Activated T-helper 2 cell treated with anti-CD3 and anti-CD28 coated beads, Interferon-gamma antibody, Interleukin-2, Interleukin-4, amounts not matched to agents 10 μg/mL and 5 μg/mL and 100 μg/mL, durations not matched to agents 14 hours and 24 hours and 36 hours (primary cell): ENCODE data around the gene CARMIL3. TPM values are rescaled to one million over a fixed set of nuclear protein-coding genes. Genes with fewer than 3 reads are reported as not detected.

ENCODE experiments used
- DNase-seq: peaks from one replicate; pipeline ENCODE4 v3.0.0; 2021; ENCODE audit warnings: low spot score
- H3K27ac Mint-ChIP-seq: one replicate; pipeline ENCODE4 v1.8.0; 2021; ENCODE audit warnings: mixed read lengths
- H3K27me3 Mint-ChIP-seq: one replicate; pipeline ENCODE4 v1.8.0; 2021; ENCODE audit warnings: low read depth, mixed read lengths
- H3K36me3 Mint-ChIP-seq: one replicate; pipeline ENCODE4 v1.8.0; 2021; ENCODE audit warnings: low read depth, mixed read lengths
- H3K4me1 Mint-ChIP-seq: one replicate; pipeline ENCODE4 v1.8.0; 2021; ENCODE audit warnings: low read depth, mixed read lengths
- H3K4me3 Mint-ChIP-seq: one replicate; pipeline ENCODE4 v1.8.0; 2021; ENCODE audit warnings: low read depth, mild to moderate bottlenecking, moderate library complexity, mixed read lengths
- H3K9me3 Mint-ChIP-seq: one replicate; pipeline ENCODE4 v1.8.0; 2021; ENCODE audit warnings: mixed read lengths
- intact Hi-C: fragments of 100-400 bp; cut with micrococcal nuclease; formaldehyde crosslinking; loops from one replicate; pipeline ENCODE4 v1.15.1; 2023
- total RNA-seq: library from RNA; stranded (reverse); gene quantifications from 2 replicates; pipeline ENCODE4 v1.2.3, GENCODE V29; 2022

The CARMIL3 gene
- total RNA-seq, 1 donor from 2014 or later = 1.3 TPM

DNA sequence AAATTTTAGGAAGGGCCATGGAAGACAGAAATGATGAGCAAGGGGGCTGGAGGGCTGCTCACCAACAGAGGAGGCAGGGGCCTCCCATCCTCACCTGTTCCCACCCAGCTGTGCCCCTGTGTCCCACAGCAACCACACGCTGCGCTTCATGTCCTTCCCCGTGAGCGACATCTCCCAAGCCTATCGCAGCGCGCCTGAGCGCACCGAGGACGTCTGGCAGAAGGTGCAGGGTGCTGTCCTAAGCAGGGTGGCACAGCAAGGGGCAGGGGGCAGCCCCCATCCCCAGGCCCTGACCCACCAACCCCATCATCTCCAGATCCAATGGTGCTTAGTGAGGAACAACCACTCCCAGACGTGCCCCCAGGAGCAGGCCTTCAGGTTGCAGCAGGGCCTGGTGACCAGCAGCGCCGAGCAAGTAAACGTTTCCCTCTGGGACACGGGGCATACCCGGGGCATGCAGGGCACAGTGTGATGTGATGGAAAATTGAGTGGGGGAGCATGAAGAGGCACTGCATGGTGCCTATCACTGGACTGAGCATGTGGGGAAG is 8.1 kb downstream of the CARMIL3 start:
- intact Hi-C loops = loop anchor here (5.0 kb wide), 1 partner anchor 102 kb away; the partner anchor contains the start of gene IRF9
- H3K9me3 Mint-ChIP-seq = no peaks in the 10 kb centered on the region
- H3K36me3 Mint-ChIP-seq = no peaks in the 10 kb centered on the region
- DNase-seq = no peak
- H3K27me3 Mint-ChIP-seq = no peaks in the 10 kb centered on the region
- H3K4me1 Mint-ChIP-seq = no peaks in the 10 kb centered on the region
- H3K27ac Mint-ChIP-seq = no peak overlapping the region
- no peak overlapping the region for H3K4me3 Mint-ChIP-seq

- intact Hi-C loops = no loop called here
- Mint-ChIP-seq H3K27me3 (no peaks in the 10 kb centered on the region), H3K27ac (no peak overlapping the region), H3K4me1 (no peaks in the 10 kb centered on the region), H3K4me3 (no peak overlapping the region), H3K9me3 (no peaks in the 10 kb centered on the region), H3K36me3 (no peaks in the 10 kb centered on the region)
- DNase-seq = no peak
Measured at GRCh38 chr14:24060443-24060842, 8.6 kb downstream of the CARMIL3 start.

DNA sequence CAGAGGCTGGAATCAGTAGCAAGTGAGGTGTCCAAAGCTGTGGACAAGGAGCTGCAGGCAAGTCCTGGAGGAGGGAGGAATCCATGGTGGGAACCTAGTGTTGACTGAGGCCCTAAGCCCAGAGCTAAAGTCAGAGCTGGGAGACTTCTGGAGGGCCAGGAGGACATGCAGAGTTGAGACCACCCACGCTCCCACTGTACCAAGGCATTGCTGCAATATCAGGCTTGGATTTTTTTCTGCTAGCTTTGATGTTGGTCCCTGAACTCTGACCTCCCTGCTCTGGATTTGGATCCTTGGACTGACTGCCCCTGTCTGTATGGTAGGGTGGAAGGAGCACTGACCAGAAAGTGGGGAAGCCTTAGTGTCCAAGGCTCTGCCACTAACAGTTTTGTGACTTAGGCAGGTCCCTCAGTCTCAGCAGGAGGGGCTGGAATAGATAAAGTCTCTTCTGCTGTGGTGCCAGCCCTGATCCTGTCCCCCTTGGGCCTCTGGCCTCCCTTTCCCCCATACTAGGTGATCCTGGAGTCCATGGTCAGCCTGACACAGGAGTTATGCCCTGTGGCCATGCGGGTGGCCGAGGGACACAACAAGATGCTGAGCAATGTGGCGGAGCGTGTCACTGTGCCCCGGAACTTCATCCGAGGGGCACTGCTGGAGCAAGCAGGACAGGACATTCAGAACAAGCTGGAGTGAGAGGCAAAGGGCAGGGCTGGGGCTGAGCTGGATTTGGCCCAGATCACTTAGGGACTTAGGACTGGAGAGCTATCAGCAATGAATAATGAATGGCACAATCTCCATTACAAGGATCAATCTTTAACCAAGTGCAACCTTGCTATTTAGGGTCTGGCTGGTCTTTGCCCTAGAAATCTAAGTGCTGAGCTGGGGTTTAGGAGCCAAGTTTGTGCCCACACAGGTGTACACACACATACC is 9.4 kb downstream of the CARMIL3 start:
- Mint-ChIP-seq H3K9me3 (no peaks in the 10 kb centered on the region), H3K36me3 (no peaks in the 10 kb centered on the region), H3K4me3 (no peak overlapping the region), H3K27ac (no peak overlapping the region), H3K4me1 (no peaks in the 10 kb centered on the region), H3K27me3 (no peaks in the 10 kb centered on the region)
- DNase-seq = no peak
- intact Hi-C loops = no loop called here

GRCh38 chr14:24062216-24062980 is 10.6 kb downstream of the CARMIL3 start:
- H3K4me3 Mint-ChIP-seq = no peak overlapping the region
- no peak overlapping the region for H3K27ac Mint-ChIP-seq
- H3K36me3 Mint-ChIP-seq = no peaks in the 10 kb centered on the region
- no peak for DNase-seq
- H3K9me3 Mint-ChIP-seq = no peaks in the 10 kb centered on the region
- intact Hi-C loops = no loop called here
- no peaks in the 10 kb centered on the region for H3K4me1 Mint-ChIP-seq
- H3K27me3 Mint-ChIP-seq = no peaks in the 10 kb centered on the region

GRCh38 chr14:24063263-24063836 is 11.5 kb downstream of the CARMIL3 start:
- no peak overlapping the region for H3K4me3 Mint-ChIP-seq
- no peaks in the 10 kb centered on the region for H3K27me3 Mint-ChIP-seq
- intact Hi-C loops = no loop called here
- H3K9me3 Mint-ChIP-seq = no peaks in the 10 kb centered on the region
- DNase-seq = no peak
- H3K27ac Mint-ChIP-seq = no peak overlapping the region
- no peaks in the 10 kb centered on the region for H3K36me3 Mint-ChIP-seq
- H3K4me1 Mint-ChIP-seq = no peaks in the 10 kb centered on the region

- no peaks in the 10 kb centered on the region for H3K9me3 Mint-ChIP-seq
- DNase-seq = no peak
- H3K4me1 Mint-ChIP-seq = no peaks in the 10 kb centered on the region
- intact Hi-C loops = no loop called here
- H3K27me3 Mint-ChIP-seq = no peaks in the 10 kb centered on the region
- no peak overlapping the region for H3K4me3 Mint-ChIP-seq
- no peaks in the 10 kb centered on the region for H3K36me3 Mint-ChIP-seq
- H3K27ac Mint-ChIP-seq = no peak overlapping the region
Measured at GRCh38 chr14:24064091-24064795, 12.4 kb downstream of the CARMIL3 start.

- Mint-ChIP-seq H3K9me3 (no peaks in the 10 kb centered on the region), H3K27ac (no peak overlapping the region), H3K36me3 (no peaks in the 10 kb centered on the region), H3K27me3 (no peaks in the 10 kb centered on the region), H3K4me1 (no peaks in the 10 kb centered on the region), H3K4me3 (no peak overlapping the region)
- no peak for DNase-seq
- intact Hi-C loops = no loop called here
Measured at GRCh38 chr14:24064856-24065255, 13.0 kb downstream of the CARMIL3 start.

DNA sequence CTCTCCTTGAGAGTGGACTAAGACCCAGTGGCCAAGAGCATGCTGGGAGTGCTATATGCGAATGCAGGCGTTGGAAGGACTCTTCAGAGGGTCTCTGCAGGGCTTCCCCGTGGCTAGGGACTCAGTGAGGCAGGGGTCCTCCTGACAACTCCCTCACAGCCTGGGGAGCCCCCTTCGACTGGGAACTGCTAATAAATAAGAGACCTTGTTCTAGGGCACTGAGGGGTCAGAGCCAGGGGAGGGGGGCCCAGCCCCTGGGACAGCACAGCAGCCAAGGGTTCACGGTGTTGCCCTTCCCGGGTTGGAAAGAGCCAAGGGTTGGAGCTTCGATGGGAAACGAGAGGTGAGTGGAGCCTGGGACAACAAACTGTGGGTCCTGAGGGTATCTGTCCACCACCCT is 13.6 kb downstream of the CARMIL3 start:
- no peak for DNase-seq
- H3K4me1 Mint-ChIP-seq = no peaks in the 10 kb centered on the region
- intact Hi-C loops = no loop called here
- H3K9me3 Mint-ChIP-seq = no peaks in the 10 kb centered on the region
- H3K4me3 Mint-ChIP-seq = no peak overlapping the region
- peaks cover 3% of the 10 kb centered on the region for H3K27me3 Mint-ChIP-seq
- no peaks in the 10 kb centered on the region for H3K36me3 Mint-ChIP-seq
- no peak overlapping the region for H3K27ac Mint-ChIP-seq

- Mint-ChIP-seq H3K4me1 (peaks cover 7% of the 10 kb centered on the region), H3K4me3 (no peak overlapping the region), H3K9me3 (no peaks in the 10 kb centered on the region)
Measured at GRCh38 chr14:24066496-24067132, 14.8 kb downstream of the CARMIL3 start.

DNA sequence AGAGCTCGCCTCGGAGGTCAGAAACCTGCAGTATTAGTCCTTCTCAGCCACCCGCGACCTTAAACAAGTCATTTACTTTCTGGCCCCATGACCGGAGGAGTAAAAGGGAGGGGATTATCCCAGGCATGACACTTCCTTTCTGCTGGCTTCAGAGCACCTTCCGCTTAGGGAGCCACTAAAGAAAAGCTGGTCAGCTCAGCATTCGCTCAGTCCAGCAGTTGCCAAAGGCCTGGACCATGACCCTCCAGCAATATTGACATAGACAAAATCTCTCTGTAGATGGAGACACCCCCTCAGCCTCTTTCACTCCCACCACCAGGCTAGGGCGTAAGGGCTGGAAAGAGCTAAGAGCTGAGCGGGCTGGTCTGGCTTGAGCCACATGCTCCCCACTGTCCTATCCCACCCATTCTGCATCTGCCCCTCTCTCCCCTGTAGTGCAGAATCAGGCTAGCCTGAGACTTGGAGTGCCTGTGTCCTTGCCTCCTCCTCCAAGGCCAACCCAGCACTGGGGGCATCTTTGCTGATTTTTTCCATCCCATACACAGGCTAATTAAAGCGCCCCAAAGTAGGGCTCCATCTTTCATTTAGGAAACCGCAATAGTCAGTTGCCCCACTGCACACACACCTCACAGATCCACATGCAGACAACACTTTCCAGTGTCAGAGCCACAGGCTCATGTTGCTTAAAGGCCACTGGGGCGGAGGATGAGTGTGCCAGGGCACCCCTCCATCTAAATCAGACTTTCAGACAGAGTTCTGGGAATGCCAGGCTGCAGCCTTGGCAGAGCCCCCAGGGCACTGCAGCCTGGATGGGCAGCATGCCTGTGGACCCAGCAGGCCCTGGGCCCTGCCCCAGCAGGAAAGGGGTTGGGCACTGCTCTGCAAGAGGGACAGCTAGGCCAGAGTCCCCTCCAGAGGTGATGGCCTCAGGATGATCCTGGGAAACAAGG is 15.6 kb downstream of the CARMIL3 start:
- peaks cover 6% of the 10 kb centered on the region for H3K27me3 Mint-ChIP-seq
- no peak overlapping the region for H3K27ac Mint-ChIP-seq
- no peak overlapping the region for H3K4me3 Mint-ChIP-seq
- H3K4me1 Mint-ChIP-seq = peaks cover 7% of the 10 kb centered on the region
- H3K36me3 Mint-ChIP-seq = no peaks in the 10 kb centered on the region
- DNase-seq = no peak
- no peaks in the 10 kb centered on the region for H3K9me3 Mint-ChIP-seq
- intact Hi-C loops = no loop called here

More at GRCh38 chr14:24066496-24067132, 14.8 kb downstream of the CARMIL3 start:
- no peaks in the 10 kb centered on the region for H3K36me3 Mint-ChIP-seq
- H3K27ac Mint-ChIP-seq = no peak overlapping the region
- H3K27me3 Mint-ChIP-seq = peaks cover 6% of the 10 kb centered on the region
- intact Hi-C loops = no loop called here
- DNase-seq = no peak

DNA sequence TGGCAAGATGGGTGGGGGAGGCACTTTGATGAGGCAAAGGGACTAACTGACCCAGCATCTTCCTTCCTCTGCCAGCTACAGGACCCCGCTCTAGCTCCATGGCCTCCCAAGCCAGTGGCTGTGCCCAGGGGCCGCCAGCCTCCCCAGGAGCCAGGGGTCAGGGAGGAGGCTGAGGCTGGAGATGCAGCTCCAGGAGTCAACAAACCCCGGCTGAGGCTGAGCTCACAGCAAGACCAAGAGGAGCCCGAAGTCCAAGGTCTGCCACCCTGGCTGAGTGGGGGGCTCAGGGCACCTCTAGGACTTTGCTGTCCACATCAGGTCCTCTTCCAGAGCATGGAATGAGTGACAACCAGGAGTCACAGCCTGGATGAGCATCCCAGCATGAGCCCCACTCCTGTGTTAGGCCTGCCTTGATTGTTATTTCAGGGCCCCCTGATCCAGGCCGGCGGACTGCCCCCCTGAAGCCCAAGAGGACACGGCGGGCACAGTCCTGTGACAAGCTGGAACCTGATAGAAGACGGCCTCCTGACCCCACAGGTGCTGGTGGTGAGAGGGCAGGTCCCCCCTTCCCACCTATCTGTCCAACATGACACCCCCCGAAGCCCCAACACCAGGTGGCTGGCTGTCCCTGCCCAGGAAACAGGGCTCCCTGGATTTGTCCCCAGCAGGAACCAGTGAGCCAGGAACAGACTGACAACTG is 17.1 kb downstream of the CARMIL3 start:
- no peak for DNase-seq
- intact Hi-C loops = no loop called here
- H3K36me3 Mint-ChIP-seq = no peaks in the 10 kb centered on the region
- H3K4me1 Mint-ChIP-seq = peaks cover 7% of the 10 kb centered on the region
- no peaks in the 10 kb centered on the region for H3K9me3 Mint-ChIP-seq
- H3K4me3 Mint-ChIP-seq = no peak overlapping the region
- H3K27ac Mint-ChIP-seq = no peak overlapping the region
- peaks cover 6% of the 10 kb centered on the region for H3K27me3 Mint-ChIP-seq
